ENCODE results near the gene ATG4A.

Gene ATG4A

GRCh38 chrX:108122748-108123147, 31.2 kb downstream of the ATG4A start:
- no peak for DNase-seq (ENCODE audit: low read depth, low spot score)

DNA sequence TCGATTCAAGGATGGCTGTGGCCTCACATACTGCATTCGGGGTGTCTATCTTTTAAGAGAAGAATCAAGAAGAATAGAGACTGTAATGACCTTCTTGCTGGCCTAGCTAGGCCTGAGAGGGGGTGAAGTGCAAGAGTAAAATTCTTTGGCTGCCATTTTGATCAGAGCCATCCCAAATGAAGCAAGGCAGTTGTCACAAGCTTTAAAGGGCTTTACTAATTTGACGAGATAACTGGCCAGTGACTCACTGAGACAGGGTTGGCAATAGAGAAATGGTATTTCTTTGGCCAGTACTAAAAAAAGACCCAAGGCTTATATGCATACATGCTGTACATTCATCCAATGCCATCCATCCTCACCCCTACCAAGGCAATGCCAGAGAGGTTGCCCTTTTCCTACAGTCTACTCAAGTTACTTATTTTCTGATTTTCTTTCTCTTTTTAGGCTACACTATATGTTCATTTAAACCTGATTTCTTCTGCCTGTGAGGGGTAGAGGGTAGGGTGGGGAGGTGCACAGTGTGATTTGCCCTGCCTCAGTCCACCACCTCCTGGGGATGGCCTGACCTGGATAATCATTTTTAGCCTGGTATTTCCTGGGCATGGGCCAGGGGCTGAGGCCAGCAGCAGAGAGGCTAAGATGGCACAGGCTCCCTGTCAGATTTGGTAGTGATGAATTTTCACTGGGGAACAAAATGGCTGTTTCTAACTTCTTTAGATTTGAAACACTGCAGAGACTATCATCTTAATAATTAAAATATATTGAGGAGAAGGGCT, 32.2 kb downstream of the ATG4A start:
- DNase-seq (ENCODE audit: low read depth, low spot score): no peak

- DNase-seq (ENCODE audit: low read depth, low spot score): no peak
Observed at GRCh38 chrX:108126661-108127060, 35.1 kb downstream of the ATG4A start.

GRCh38 chrX:108127152-108127551, 35.6 kb downstream of the ATG4A start:
- DNase-seq (ENCODE audit: low read depth, low spot score): no peak

- no peak for DNase-seq (ENCODE audit: low read depth, low spot score)
Observed at GRCh38 chrX:108130889-108131288, 39.3 kb downstream of the ATG4A start.

GRCh38 chrX:108131471-108131870, 39.9 kb downstream of the ATG4A start:
- DNase-seq (ENCODE audit: low read depth, low spot score): no peak

DNA sequence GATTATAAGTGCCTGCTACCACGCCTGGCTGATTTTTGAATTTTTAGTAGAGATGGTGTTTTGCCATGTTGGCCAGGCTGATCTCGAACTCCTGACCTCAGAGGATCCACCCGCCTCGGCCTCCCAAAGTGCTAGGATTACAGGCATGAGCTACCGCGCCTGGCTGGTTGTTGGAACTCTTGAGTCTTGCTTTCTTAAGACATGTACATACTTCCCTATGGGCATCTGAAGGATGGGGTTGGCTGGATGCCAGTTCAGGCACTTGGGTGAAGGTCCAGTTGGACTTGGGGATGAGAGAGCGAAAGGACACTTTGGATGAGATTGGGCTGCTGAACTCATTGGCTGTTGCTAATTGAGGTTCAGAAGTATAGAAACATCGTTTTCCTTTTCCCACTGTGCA, 40.5 kb downstream of the ATG4A start:
- DNase-seq (ENCODE audit: low read depth, low spot score): no peak

- DNase-seq (ENCODE audit: low read depth, low spot score): no peak
Observed at GRCh38 chrX:108132876-108133275, 41.3 kb downstream of the ATG4A start.

DNA sequence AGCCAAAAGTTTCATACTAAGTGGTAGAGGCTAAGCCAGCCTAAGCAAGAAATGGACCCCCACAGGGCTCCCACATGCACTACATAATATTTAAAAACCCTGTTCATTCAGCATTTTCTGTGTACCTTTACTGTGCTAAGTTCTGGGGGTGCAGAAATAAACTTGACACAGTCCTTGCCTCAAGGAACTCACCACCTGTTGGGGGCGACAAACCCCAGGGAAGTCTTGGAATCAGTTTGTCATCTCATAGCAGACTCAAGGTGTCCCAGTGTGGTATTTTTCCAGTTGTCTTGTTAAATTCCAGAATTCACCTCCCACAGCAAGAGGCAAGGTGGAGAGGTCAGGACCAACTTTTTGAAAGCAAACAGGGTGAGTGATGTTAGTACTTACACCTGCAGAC, 43.1 kb downstream of the ATG4A start:
- DNase-seq (ENCODE audit: low read depth, low spot score): no peak

DNA sequence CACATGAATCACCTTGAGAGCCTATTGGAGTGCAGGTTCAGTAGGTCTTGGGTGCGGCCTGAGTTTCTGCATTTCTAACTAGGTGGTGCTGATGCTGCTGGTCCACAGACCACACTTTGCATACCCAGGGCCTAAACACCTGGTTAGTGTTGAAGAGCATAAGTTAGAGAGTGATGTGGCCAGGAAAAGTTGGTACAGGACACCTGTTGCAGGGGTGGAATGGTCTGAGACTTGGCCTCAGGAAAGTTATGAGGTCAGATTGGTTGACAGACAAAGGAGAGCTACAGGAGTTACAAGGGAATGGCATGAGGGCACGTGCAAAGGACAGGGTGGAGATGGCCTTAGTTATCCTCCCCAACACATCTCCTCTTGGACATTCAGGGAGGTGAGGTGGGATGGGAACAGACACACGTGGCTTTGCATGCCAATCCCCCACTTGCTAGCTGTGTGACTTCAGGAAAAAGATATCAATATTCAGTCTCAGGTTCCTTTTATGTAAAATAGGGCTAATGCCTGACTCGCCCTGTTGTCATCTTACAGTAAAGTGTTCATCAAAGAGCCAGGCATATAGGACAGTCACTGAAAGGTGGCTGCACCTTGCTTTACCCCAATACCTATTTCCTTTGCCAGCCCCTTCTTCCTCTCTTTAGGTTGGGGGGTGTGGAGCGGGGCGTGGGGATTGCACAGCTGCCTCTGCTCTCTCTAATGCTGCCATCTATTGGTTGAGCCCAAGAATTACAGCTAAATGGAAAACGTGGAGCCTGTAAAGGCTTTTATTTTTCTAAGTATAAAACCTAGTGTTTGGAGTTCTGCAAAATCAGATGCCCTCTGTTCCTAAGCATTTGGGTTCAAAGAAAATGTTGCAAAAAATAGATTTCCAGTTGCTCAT, 47.5 kb downstream of the ATG4A start:
- DNase-seq (ENCODE audit: low read depth, low spot score): no peak

DNA sequence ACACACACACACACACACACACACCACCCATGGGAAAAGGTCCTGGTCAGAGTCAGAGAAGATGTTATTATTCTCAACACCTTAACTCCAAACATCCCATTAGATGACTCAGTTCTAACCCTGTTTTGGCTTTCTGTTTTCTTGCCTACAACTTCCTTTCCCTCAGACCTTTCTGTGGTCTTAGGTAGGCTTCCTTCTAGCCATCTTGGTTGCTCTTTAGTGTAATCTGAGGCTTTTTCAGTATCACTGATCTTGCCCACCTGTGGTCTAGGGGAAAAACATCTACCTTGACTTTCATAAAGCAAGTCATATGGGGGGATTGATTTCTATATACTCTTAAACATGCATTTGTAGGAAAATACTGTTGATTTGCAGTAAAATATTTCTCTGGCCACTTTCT, 56.9 kb downstream of the ATG4A start:
- no peak for DNase-seq (ENCODE audit: low read depth, low spot score)

- DNase-seq (ENCODE audit: low read depth, low spot score): no peak
Observed at GRCh38 chrX:108156082-108156481, 64.5 kb downstream of the ATG4A start.

- DNase-seq (ENCODE audit: low read depth, low spot score): no peak
Observed at GRCh38 chrX:108156934-108157466, 65.4 kb downstream of the ATG4A start.

DNA sequence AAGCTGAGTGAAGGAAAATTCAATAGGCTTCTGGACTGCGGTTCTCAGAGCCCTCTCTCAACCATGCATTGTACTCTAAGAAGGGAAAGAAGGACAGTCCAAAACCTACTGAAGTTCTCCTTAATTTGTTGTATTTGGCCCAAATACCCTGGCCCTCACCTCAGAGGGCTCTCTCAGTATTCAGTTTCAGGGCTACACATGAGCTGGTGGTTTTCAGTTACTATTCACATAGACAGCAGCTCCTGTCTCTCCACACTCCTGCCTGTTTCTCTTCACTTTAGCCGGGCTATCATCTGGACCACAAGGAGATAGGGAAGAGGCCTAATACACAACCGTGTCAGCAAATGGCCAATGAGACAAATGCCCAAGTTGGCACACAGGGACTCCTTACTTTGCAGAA, 66.0 kb downstream of the ATG4A start:
- DNase-seq (ENCODE audit: low read depth, low spot score): no peak

- DNase-seq (ENCODE audit: low read depth, low spot score): no peak
Observed at GRCh38 chrX:108159028-108159670, 67.6 kb downstream of the ATG4A start.

GRCh38 chrX:108160309-108160708, 68.7 kb downstream of the ATG4A start:
- no peak for DNase-seq (ENCODE audit: low read depth, low spot score)

GRCh38 chrX:108162265-108162664, 70.7 kb downstream of the ATG4A start:
- DNase-seq (ENCODE audit: low read depth, low spot score): no peak

- no peak for DNase-seq (ENCODE audit: low read depth, low spot score)
Observed at GRCh38 chrX:108163333-108164082, 71.9 kb downstream of the ATG4A start.

GRCh38 chrX:108165383-108166111, 74.0 kb downstream of the ATG4A start:
- peak; percentile 33 for DNase-seq (ENCODE audit: low read depth, low spot score)

DNA sequence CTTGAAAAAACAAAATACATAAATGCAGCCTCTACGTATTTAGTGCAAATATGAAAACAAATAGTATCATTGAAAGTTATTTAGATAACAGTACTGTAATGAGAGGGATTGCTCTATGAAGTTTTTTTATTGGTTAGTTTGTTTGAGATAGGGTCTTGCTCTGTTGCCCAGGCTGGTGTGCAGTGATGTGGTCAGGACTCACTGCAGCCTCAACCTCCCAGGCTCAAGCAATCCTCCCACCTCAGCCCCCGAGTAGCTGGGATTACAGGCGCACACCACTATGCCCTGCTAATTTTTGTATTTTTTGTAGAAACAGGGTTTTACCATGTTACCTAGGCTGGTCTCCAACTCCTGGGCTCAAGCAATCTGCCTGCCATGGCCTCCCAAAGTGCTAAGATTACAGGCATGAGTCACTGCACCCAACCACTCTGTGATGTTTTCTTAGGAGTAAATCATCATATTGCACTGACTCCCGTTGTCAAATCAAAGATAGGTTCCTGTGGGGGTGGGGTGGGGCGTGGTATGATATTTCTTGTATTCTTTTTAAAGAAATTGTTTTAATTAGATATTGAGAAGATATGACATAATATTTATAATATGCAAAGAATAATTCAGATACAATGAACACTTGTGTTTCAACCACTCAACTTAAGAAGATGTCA, 75.8 kb downstream of the ATG4A start:
- no peak for DNase-seq (ENCODE audit: low read depth, low spot score)
